HepG2 (cell line): ENCODE measurements around the gene ABCB6. TPM values are rescaled to one million over a fixed set of nuclear protein-coding genes. Genes with fewer than 3 reads are reported as not detected.
A peak's percentile ranks its signal among the peaks of the same experiment; 100 is the strongest.

Experiments
- FOXA1 ChIP-seq, 2 experiments: fragments of 450-650 bp in 1 of 2; sonication (generic) in 1 of 2; formaldehyde crosslinking in 1 of 2; IDR thresholded peaks; 2 replicates each; pipeline versions ENCODE4 v1.4.0 to v1.6.1; 2016 to 2020; ENCODE audit warnings: missing genetic modification reagents in 1 of 2
- GTF3A ChIP-seq: sonication (generic); formaldehyde crosslinking; conservative IDR thresholded peaks from 2 replicates; pipeline ENCODE4 v1.4.0; 2020; ENCODE audit warnings: mild to moderate bottlenecking, missing genetic modification reagents
- HOXA9 ChIP-seq: sonication (generic); formaldehyde crosslinking; IDR thresholded peaks from 2 replicates; pipeline ENCODE4 v1.8.1; 2022; ENCODE audit warnings: missing genetic modification reagents, mild to moderate bottlenecking, moderate library complexity, borderline replicate concordance
- HOXD1 ChIP-seq: sonication (generic); formaldehyde crosslinking; IDR thresholded peaks from 2 replicates; pipeline ENCODE4 v1.5.0; 2020; ENCODE audit warnings: missing genetic modification reagents
- IRF2 ChIP-seq: IDR thresholded peaks from 2 replicates; pipeline ENCODE4 v1.6.1; 2018; ENCODE audit warnings: missing genetic modification reagents, missing compliant biosample characterization
- ISX ChIP-seq: sonication (generic); formaldehyde crosslinking; conservative IDR thresholded peaks from 2 replicates; pipeline ENCODE4 v1.5.0; 2020; ENCODE audit warnings: missing genetic modification reagents
- JUND ChIP-seq: sonication (generic); formaldehyde crosslinking; IDR thresholded peaks from 2 replicates; pipeline ENCODE4 v1.8.0; 2022; ENCODE audit warnings: mild to moderate bottlenecking, missing genetic modification reagents
- KMT2B ChIP-seq: IDR thresholded peaks from 2 replicates; pipeline ENCODE4 v1.6.1; 2016; ENCODE audit warnings: missing genetic modification reagents, missing compliant biosample characterization
- NCOA1 ChIP-seq: sonication (generic); formaldehyde crosslinking; IDR thresholded peaks from 2 replicates; pipeline ENCODE4 v1.9.0; 2021; ENCODE audit warnings: missing genetic modification reagents
- NFKB2 ChIP-seq: sonication (generic); formaldehyde crosslinking; IDR thresholded peaks from 2 replicates; pipeline ENCODE4 v1.4.0; 2020; ENCODE audit warnings: missing genetic modification reagents, borderline replicate concordance
- PHF21A ChIP-seq: sonication (generic); formaldehyde crosslinking; IDR thresholded peaks from 2 replicates; pipeline ENCODE4 v1.5.0; 2020; ENCODE audit warnings: mild to moderate bottlenecking, missing genetic modification reagents
- TCF12 ChIP-seq, 2 experiments: fragments of 450-650 bp in 1 of 2; sonication (generic) in 1 of 2; formaldehyde crosslinking in 1 of 2; IDR thresholded peaks; 2 replicates each; pipeline versions ENCODE4 v1.6.1 to v1.8.0; 2017 to 2022; ENCODE audit warnings: antibody characterized with exemption in 1 of 2, mild to moderate bottlenecking in 1 of 2, missing genetic modification reagents in 1 of 2, moderate library complexity in 1 of 2
- TGIF2 ChIP-seq: IDR thresholded peaks from 2 replicates; pipeline ENCODE4 v1.6.1; 2016; ENCODE audit warnings: control low read depth, missing compliant biosample characterization
- ZNF282 ChIP-seq: fragments of 450-650 bp; IDR thresholded peaks from 2 replicates; pipeline ENCODE4 v1.6.1; 2018; ENCODE audit not compliant: partially characterized antibody
- polyA plus RNA-seq, 8 experiments: library from polyadenylated mRNA; depleted of rRNA in 3 of 8; stranded (reverse) in 7 of 8; unstranded in 1 of 8; fragments of >200 nt; fragmentation: Illumina TruSeq in 4 of 8; extraction: Trizol in 4 of 8; gene quantifications; 2 replicates each; pipeline versions ENCODE4 v1.2.1 to v1.2.3, GENCODE V29; 2011 to 2016; ENCODE audit warnings: low read depth in 4 of 8, missing spikeins in 1 of 8, mixed read lengths in 1 of 8; ENCODE audit not compliant: insufficient read depth in 1 of 8
- total RNA-seq, 5 experiments: library from RNA; depleted of rRNA; stranded (reverse); fragments of >200 nt; fragmentation: Illumina TruSeq; extraction: Trizol; gene quantifications; 2 replicates each; pipeline ENCODE4 v1.2.3, GENCODE V29; 2016; ENCODE audit warnings: low read depth in 1 of 5
- TF ChIP-seq, protein P1 (sequence below): sonication (generic); formaldehyde crosslinking; IDR thresholded peaks from 2 replicates; pipeline ENCODE4 v1.4.0; 2020; ENCODE audit warnings: missing genetic modification reagents
- TF ChIP-seq, protein P2 (sequence below): IDR thresholded peaks from 2 replicates; pipeline ENCODE4 v1.4.0; 2020; ENCODE audit warnings: mild to moderate bottlenecking, missing genetic modification reagents
- TF ChIP-seq, protein P3 (sequence below): sonication (generic); formaldehyde crosslinking; IDR thresholded peaks from 2 replicates; pipeline ENCODE4 v1.4.0; 2020; ENCODE audit warnings: missing genetic modification reagents

The ABCB6 gene
- total and polyA plus RNA-seq, 2 of the 13 experiments (the other 11 are each of a cell fraction or from before 2014, with no cell fraction given) = 91.1 to 137 TPM

DNA sequence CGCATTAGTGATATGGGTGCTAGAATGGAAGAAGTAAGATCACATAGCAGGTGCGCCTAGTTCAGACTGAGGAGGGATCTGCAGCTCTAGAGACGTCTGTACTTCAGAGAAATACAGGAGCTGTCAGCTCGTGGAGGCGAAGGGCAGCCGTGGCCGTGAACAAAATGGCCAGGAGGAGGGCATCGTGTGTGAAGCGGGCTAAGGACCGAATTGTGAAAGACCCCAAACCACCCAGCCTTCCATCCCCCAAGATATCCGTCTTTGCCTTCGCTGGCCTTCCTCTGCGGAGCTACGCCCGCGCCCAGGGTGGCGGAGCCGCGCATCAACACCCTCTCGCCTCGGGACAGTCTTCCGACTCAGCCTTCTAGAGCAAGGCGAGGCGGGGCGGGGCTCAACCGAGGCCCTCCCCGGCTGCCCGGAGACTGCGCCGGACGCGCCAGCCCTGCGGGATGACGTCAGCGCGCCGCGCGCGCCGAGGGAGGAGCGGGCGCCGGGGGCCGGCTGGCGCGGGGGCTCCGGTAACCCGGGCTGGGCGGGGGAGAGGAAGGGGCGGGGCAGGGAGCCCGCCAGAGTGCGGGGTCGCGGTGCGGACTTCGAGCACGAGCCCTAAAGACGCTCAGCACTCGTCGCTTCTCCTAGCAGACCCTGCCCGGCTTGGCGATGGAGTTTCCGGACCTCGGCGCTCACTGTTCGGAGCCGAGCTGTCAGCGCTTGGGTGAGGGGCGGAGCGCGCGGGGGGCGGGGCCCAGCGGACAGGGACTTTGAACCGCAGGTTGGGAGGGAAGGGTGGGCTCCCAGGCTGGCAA, 12.2 kb downstream of the ABCB6 start, which contains the start of gene ZFAND2B (continued):
- TF ChIP-seq, protein P1, sequence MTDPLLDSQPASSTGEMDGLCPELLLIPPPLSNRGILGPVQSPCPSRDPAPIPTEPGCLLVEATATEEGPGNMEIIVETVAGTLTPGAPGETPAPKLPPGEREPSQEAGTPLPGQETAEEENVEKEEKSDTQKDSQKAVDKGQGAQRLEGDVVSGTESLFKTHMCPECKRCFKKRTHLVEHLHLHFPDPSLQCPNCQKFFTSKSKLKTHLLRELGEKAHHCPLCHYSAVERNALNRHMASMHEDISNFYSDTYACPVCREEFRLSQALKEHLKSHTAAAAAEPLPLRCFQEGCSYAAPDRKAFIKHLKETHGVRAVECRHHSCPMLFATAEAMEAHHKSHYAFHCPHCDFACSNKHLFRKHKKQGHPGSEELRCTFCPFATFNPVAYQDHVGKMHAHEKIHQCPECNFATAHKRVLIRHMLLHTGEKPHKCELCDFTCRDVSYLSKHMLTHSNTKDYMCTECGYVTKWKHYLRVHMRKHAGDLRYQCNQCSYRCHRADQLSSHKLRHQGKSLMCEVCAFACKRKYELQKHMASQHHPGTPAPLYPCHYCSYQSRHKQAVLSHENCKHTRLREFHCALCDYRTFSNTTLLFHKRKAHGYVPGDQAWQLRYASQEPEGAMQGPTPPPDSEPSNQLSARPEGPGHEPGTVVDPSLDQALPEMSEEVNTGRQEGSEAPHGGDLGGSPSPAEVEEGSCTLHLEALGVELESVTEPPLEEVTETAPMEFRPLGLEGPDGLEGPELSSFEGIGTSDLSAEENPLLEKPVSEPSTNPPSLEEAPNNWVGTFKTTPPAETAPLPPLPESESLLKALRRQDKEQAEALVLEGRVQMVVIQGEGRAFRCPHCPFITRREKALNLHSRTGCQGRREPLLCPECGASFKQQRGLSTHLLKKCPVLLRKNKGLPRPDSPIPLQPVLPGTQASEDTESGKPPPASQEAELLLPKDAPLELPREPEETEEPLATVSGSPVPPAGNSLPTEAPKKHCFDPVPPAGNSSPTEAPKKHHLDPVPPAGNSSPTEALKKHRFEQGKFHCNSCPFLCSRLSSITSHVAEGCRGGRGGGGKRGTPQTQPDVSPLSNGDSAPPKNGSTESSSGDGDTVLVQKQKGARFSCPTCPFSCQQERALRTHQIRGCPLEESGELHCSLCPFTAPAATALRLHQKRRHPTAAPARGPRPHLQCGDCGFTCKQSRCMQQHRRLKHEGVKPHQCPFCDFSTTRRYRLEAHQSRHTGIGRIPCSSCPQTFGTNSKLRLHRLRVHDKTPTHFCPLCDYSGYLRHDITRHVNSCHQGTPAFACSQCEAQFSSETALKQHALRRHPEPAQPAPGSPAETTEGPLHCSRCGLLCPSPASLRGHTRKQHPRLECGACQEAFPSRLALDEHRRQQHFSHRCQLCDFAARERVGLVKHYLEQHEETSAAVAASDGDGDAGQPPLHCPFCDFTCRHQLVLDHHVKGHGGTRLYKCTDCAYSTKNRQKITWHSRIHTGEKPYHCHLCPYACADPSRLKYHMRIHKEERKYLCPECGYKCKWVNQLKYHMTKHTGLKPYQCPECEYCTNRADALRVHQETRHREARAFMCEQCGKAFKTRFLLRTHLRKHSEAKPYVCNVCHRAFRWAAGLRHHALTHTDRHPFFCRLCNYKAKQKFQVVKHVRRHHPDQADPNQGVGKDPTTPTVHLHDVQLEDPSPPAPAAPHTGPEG = no peak
- TF ChIP-seq GTF3A (0 out of 2 replicates have a peak, but pooled peaks have one; percentile 55), FOXA1 (IDR thresholded peaks at IDR 0.05) (no peak), FOXA1 (CRISPR knock-in tag; IDR thresholded peaks at IDR 0.05) (no peak; the same call in 1 of the 2 replicates), HOXD1 (CRISPR knock-in tag) (no peak), KMT2B (CRISPR knock-in tag) (peak; percentile 77; the same call in 1 of the 2 replicates), ZNF282 (no peak), TCF12 (IDR thresholded peaks at IDR 0.05) (no peak), TCF12 (CRISPR knock-in tag; IDR thresholded peaks at IDR 0.05) (peak; percentile 82; the same call in 1 of the 2 replicates), ISX (CRISPR knock-in tag) (no peak), HOXA9 (CRISPR knock-in tag) (0 out of 2 replicates have a peak, but pooled peaks have one; percentile 40), NCOA1 (CRISPR knock-in tag) (peak; percentile 91), PHF21A (CRISPR knock-in tag) (peak; percentile 18; the same call in 1 of the 2 replicates), IRF2 (CRISPR knock-in tag) (peak; percentile 76), TGIF2 (no peak; the same call in 1 of the 2 replicates), JUND (CRISPR knock-in tag) (0 out of 2 replicates have a peak, but pooled peaks have one; percentile 68), NFKB2 (no peak; the same call in 1 of the 2 replicates)
- TF ChIP-seq, protein P2, sequence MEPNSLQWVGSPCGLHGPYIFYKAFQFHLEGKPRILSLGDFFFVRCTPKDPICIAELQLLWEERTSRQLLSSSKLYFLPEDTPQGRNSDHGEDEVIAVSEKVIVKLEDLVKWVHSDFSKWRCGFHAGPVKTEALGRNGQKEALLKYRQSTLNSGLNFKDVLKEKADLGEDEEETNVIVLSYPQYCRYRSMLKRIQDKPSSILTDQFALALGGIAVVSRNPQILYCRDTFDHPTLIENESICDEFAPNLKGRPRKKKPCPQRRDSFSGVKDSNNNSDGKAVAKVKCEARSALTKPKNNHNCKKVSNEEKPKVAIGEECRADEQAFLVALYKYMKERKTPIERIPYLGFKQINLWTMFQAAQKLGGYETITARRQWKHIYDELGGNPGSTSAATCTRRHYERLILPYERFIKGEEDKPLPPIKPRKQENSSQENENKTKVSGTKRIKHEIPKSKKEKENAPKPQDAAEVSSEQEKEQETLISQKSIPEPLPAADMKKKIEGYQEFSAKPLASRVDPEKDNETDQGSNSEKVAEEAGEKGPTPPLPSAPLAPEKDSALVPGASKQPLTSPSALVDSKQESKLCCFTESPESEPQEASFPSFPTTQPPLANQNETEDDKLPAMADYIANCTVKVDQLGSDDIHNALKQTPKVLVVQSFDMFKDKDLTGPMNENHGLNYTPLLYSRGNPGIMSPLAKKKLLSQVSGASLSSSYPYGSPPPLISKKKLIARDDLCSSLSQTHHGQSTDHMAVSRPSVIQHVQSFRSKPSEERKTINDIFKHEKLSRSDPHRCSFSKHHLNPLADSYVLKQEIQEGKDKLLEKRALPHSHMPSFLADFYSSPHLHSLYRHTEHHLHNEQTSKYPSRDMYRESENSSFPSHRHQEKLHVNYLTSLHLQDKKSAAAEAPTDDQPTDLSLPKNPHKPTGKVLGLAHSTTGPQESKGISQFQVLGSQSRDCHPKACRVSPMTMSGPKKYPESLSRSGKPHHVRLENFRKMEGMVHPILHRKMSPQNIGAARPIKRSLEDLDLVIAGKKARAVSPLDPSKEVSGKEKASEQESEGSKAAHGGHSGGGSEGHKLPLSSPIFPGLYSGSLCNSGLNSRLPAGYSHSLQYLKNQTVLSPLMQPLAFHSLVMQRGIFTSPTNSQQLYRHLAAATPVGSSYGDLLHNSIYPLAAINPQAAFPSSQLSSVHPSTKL (CRISPR knock-in tag) = no peak; the same call in none of the 2 replicates
- TF ChIP-seq, protein P3, sequence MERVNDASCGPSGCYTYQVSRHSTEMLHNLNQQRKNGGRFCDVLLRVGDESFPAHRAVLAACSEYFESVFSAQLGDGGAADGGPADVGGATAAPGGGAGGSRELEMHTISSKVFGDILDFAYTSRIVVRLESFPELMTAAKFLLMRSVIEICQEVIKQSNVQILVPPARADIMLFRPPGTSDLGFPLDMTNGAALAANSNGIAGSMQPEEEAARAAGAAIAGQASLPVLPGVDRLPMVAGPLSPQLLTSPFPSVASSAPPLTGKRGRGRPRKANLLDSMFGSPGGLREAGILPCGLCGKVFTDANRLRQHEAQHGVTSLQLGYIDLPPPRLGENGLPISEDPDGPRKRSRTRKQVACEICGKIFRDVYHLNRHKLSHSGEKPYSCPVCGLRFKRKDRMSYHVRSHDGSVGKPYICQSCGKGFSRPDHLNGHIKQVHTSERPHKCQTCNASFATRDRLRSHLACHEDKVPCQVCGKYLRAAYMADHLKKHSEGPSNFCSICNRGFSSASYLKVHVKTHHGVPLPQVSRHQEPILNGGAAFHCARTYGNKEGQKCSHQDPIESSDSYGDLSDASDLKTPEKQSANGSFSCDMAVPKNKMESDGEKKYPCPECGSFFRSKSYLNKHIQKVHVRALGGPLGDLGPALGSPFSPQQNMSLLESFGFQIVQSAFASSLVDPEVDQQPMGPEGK (CRISPR knock-in tag) = peak; percentile 79
